ENCODE measurements around the gene FAM162A. TPM values are rescaled to one million over a fixed set of nuclear protein-coding genes. Genes with fewer than 3 reads are reported as not detected.
A peak's percentile ranks its signal among the peaks of the same experiment; 100 is the strongest.
"Not testable (repeated sequence)": the region's sequence is repeated elsewhere in the genome, so short reads cannot be mapped to it uniquely, and the experiment has no call there.

FAM162A gene
- total and polyA plus RNA-seq, 2 donors, result 24.2 to 85.1 TPM

DNA sequence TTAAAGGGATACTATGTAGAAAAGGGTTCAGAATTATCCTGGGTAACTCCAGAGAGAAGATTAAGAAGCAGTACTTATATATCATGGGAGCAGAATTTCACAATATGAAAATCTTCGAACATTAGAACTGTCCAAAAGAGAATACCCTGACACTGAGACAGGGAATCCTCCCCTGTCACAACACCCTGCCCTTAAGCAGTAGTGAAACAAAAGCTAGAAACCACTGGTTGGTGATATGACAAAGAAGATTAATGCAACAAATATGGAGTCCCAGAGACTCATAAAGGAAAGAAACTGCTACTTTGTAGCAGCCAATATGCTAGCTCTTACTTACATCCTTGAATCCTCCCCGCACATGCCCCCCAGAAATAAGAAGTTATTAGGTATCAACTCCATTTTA, 19.5 kb upstream of the FAM162A start:
- 74% methylated on average over 2 of the region's 2 CpGs for WGBS
- Histone ChIP-seq H3K27ac (ENCODE audit: low read depth) (no peak overlapping the region), H3K36me3 (ENCODE audit: insufficient read depth) (no peaks in the 10 kb centered on the region), H3K4me3 (ENCODE audit: low read depth, low read length) (no peak overlapping the region), H3K4me1 (ENCODE audit: insufficient read depth) (no peaks in the 10 kb centered on the region)
- no peak for DNase-seq (ENCODE audit: extremely low spot score)

DNA sequence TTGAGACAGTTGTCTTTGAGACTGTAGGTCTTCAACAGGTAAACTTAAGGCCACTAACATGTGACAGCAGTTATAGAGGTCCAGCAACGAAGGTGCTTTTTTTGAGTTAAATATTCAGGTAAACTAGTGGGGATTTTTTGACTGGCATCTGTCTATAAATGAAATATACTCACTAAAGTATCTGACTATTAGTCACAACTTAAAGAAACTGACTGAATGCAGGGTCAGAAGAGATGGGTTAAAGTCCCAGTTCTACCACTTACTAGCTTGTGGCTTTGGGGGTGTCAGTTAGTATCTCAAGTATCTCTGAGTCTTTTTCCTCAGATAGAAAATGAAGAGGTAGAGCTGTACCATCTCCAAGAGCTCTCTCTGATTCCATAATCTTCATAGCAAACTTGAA, 18.9 kb upstream of the FAM162A start:
- WGBS, result 81% methylated on average over 1 of the region's 1 CpG
- no peak for DNase-seq (ENCODE audit: extremely low spot score)
- Histone ChIP-seq H3K27ac (ENCODE audit: low read depth) (no peak overlapping the region), H3K4me1 (ENCODE audit: insufficient read depth) (no peaks in the 10 kb centered on the region), H3K4me3 (ENCODE audit: low read depth, low read length) (no peak overlapping the region), H3K36me3 (ENCODE audit: insufficient read depth) (no peaks in the 10 kb centered on the region)

DNA sequence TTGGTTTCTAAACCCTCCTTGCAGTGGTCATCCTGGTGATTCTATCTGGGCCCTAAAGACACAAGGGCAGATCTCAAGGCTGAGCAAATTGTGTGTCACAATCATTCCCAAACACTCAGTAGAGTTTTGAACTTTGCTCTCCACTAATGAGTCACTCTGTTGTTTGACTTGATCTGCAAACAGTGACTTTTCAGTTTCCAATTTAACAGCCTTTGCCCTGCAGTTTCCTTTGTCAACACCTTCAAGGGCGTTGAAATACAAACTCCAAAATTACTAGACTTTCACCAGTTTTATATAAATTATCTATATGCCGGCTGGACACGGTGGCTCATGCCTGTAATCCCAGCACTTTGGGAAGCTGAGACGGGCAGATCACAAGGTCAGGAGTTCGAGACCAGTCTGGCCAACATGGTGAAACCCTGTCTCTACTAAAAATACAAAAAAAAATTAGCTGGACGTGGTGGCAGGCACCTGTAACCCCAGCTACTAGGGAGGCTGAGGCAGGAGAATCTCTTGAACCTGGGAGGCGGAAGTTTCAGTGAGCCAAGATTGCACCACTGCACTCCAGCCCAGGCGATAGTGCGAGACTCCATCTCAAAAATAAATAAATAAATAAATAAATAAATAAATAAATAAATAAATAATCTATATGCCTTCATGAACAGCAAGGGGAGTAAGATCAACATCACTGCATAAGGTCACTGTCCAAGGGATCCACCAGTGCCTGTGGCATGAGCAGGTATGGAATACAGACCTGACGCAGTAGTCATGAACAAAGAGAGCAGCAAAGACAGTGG, 18.2 kb upstream of the FAM162A start:
- not testable (repeated sequence) for H3K4me1 ChIP-seq (ENCODE audit: insufficient read depth); H3K36me3 ChIP-seq (ENCODE audit: insufficient read depth); H3K27ac ChIP-seq (ENCODE audit: low read depth); H3K4me3 ChIP-seq (ENCODE audit: low read depth, low read length); DNase-seq (ENCODE audit: extremely low spot score)
- 91% methylated on average over 10 of the region's 10 CpGs for WGBS

DNA sequence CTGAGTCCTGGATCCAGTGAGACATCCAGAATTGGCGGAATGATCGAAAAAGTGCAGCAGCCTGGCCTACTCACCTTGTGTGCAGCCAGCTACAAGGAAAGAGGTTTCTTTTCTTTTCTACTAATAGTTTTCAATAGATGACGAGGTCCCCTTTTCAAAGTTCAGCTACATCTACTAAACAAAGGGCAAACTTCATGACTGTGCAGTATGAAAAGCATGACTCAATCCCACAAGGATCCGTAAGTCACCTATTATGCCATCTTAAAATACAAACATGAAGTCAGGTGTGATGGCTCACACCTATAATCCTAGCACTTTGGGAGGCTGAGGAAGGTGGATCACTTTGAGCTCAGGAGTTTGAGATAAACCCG, 17.6 kb upstream of the FAM162A start:
- Histone ChIP-seq H3K4me3 (ENCODE audit: low read depth, low read length) (no peak overlapping the region), H3K4me1 (ENCODE audit: insufficient read depth) (no peaks in the 10 kb centered on the region), H3K27ac (ENCODE audit: low read depth) (no peak overlapping the region), H3K36me3 (ENCODE audit: insufficient read depth) (no peaks in the 10 kb centered on the region)
- WGBS, result 94% methylated on average over 5 of the region's 5 CpGs
- DNase-seq (ENCODE audit: extremely low spot score), result no peak

DNA sequence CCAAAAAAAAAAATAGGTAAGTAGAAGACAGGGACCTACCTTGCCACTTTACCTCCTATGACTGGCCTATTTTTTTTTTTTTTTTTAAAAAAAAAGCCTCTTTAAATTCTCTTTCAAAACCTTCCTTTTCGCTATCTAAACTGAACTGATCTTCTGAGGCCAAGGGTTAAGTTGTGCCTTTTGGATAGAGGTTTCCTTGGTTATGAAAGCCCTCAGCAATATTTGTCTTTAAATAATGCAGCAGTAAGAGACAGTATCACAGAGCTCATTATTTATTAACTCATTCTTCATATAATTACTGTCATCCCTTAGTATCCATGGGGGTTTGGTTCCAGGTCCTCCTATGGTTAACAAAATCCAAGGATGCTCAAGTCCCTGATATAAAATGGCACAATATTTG, 9.9 kb upstream of the FAM162A start:
- H3K4me1 ChIP-seq (ENCODE audit: insufficient read depth), result no peaks in the 10 kb centered on the region
- DNase-seq (ENCODE audit: extremely low spot score), result no peak
- H3K27ac ChIP-seq (ENCODE audit: low read depth), result no peak overlapping the region
- no peaks in the 10 kb centered on the region for H3K36me3 ChIP-seq (ENCODE audit: insufficient read depth)
- no peak overlapping the region for H3K4me3 ChIP-seq (ENCODE audit: low read depth, low read length)
- WGBS, result 98% methylated on average over 1 of the region's 1 CpG

DNA sequence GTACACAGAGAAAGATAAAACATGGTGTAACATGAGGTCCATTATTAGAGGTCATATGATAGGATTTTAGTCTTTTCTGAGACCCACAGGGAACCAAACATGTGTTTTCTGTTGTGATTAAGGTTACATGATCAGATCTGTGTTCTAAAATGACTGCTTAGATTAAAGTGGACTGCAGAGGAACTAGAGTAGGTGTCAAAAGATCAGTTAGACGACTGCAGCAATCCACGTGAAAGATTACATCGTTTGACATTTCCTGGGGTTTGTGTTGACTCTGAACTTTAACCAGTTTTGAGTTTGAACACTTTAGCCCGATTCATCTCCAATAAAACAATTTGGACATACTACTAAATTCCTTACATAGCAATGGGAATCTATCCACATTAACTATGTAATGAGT, 6.0 kb upstream of the FAM162A start:
- Histone ChIP-seq H3K27ac (ENCODE audit: low read depth) (no peak overlapping the region), H3K36me3 (ENCODE audit: insufficient read depth) (no peaks in the 10 kb centered on the region), H3K4me1 (ENCODE audit: insufficient read depth) (no peaks in the 10 kb centered on the region), H3K4me3 (ENCODE audit: low read depth, low read length) (no peak overlapping the region)
- DNase-seq (ENCODE audit: extremely low spot score), result no peak
- 74% methylated on average over 4 of the region's 4 CpGs for WGBS

DNA sequence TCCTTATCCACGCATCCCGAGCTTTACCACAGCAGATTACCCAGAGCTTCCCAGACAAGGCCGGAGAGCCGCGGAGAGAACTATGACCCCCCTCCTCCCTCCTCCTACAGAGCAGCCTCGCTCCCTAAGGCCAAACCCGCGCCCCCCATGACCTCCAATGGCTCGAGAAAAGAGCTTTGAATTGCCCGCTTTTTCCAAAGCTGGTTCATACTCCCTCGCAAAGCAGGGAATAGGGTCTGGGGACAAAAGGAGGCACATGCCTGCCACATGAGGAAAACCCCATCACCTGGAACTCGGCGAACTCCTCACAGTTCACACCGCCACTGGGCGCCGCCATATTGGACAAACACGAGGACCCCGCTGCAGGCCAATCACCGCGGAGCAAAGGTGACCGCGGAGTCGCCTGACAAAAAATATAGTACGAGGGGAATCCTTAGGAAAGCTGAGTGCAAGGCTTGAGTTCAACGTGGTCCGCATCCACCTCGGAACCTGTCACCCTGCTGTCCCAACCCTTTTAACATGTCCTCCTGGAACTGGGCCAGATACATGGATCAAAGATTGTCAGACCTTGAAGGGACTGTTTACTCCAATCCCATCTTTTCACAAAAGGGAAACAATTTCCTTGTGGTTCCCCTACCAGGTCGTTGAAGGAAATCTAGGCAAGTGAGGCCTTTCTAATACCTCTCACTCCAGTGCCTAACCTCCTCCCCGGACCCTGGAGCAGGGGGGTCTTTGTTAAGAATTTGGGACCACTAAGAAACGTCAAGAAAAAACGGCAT, 905 bp upstream of the FAM162A start, which contains the start of gene MIX23:
Gene MIX23, minus strand, starts transcription at position 344 of the 779 bp plus-strand sequence. Its CDS starts 7 bp downstream, at position 337.
- peak within 1 kb of the TSS; percentile 68 for H3K4me3 ChIP-seq (ENCODE audit: low read depth, low read length)
- peaks cover 2% of the 10 kb centered on the region for H3K4me1 ChIP-seq (ENCODE audit: insufficient read depth)
- under 1% methylated on average over 31 of the region's 31 CpGs for WGBS
- H3K27ac ChIP-seq (ENCODE audit: low read depth), result peak within 1 kb of the TSS; percentile 83
- DNase-seq (ENCODE audit: extremely low spot score), result peak; percentile 69
- H3K36me3 ChIP-seq (ENCODE audit: insufficient read depth), result no peaks in the 10 kb centered on the region

DNA sequence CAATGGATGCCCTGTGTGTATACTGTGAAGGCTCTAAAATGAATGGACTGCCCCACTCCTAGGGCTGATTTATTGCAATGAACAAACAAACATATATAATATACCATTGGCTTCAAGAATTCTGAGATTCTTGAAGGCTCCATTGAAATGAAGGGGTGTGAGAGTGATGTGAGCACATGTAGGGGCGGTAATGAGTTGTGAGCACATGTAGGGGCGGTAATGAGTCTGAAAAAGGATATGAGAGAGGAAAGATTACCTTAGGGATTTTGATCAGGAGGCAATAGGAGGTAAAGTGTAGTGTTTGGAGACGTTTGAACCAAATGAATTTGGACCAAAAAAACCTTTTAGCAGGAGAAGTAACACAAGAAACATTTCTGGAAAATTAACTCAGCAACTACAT, 3.7 kb downstream of the FAM162A start:
- no peak for DNase-seq (ENCODE audit: extremely low spot score)
- H3K4me3 ChIP-seq (ENCODE audit: low read depth, low read length), result no peak overlapping the region
- no peak overlapping the region for H3K27ac ChIP-seq (ENCODE audit: low read depth)
- H3K36me3 ChIP-seq (ENCODE audit: insufficient read depth), result no peaks in the 10 kb centered on the region
- peaks cover 2% of the 10 kb centered on the region for H3K4me1 ChIP-seq (ENCODE audit: insufficient read depth)
- WGBS, result 82% methylated on average over 3 of the region's 3 CpGs

DNA sequence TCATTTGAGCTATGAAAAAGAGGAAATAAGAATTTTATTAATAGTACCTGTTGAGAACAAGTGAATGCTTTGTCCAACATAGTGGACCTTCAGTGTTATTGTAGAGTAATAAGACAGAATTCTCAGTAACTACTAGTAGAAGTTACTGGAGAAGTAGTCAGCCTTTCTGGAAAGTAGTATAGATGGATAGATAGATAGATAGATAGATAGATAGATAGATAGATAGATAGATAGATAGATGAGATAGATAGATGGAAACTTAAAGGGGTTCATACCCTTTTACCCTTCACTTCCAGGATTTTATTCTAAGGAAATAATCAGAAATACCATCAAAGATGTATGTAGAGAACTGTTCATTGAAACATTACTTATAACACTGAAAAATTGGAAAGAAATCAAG, 5.2 kb downstream of the FAM162A start:
- Histone ChIP-seq H3K4me1 (ENCODE audit: insufficient read depth) (peaks cover 2% of the 10 kb centered on the region), H3K36me3 (ENCODE audit: insufficient read depth) (no peaks in the 10 kb centered on the region), H3K27ac (ENCODE audit: low read depth) (no peak overlapping the region), H3K4me3 (ENCODE audit: low read depth, low read length) (no peak overlapping the region)
- DNase-seq (ENCODE audit: extremely low spot score), result no peak

DNA sequence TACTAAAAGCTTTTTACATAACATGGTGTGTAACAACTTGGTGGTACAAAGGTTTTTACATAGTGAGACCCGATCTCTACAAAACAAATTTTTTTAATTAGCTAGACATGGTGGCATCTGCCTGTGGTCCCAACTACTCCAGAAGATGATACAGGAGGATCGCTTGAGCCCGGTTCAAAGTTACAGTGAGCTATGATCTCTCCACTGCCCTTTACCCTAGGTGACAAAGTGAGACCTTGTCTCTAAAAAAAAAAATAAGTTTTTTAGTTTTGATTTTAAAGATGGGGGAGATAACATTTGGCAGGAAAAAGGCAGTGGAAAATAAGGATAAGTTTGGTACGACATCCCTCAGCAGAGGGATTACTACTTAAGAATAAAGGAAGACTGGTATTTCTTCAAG, 5.9 kb downstream of the FAM162A start:
- Histone ChIP-seq H3K36me3 (ENCODE audit: insufficient read depth) (no peaks in the 10 kb centered on the region), H3K4me1 (ENCODE audit: insufficient read depth) (peaks cover 2% of the 10 kb centered on the region), H3K27ac (ENCODE audit: low read depth) (no peak overlapping the region), H3K4me3 (ENCODE audit: low read depth, low read length) (no peak overlapping the region)
- DNase-seq (ENCODE audit: extremely low spot score), result no peak
- whole genome bisulfite sequencing, result 87% methylated on average over 4 of the region's 4 CpGs

DNA sequence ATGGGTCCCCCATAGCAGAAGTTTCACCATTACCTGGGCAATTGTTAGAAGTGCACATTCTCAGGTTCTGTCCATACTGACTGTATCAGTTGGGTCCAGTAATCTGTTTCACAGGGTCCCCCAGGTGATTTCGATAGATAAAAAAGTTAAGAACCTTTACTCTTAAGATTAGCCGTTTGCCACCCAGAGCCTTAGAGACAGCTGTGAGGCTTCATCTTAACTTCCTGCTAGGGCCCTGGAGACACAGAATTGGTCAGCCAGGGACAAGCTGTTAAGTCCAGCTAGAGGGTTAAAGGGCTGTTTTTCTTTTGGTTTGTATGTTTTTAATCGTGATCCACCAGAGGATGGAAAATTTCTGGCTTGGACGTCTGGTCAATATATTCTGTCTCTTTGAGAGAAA, 6.7 kb downstream of the FAM162A start:
- Histone ChIP-seq H3K4me3 (ENCODE audit: low read depth, low read length) (no peak overlapping the region), H3K36me3 (ENCODE audit: insufficient read depth) (peaks cover under 1% of the 10 kb centered on the region), H3K27ac (ENCODE audit: low read depth) (peak overlapping the region; percentile 47), H3K4me1 (ENCODE audit: insufficient read depth) (peaks cover 2% of the 10 kb centered on the region)
- DNase-seq (ENCODE audit: extremely low spot score), result no peak
- whole genome bisulfite sequencing, result 46% methylated on average over 4 of the region's 4 CpGs

DNA sequence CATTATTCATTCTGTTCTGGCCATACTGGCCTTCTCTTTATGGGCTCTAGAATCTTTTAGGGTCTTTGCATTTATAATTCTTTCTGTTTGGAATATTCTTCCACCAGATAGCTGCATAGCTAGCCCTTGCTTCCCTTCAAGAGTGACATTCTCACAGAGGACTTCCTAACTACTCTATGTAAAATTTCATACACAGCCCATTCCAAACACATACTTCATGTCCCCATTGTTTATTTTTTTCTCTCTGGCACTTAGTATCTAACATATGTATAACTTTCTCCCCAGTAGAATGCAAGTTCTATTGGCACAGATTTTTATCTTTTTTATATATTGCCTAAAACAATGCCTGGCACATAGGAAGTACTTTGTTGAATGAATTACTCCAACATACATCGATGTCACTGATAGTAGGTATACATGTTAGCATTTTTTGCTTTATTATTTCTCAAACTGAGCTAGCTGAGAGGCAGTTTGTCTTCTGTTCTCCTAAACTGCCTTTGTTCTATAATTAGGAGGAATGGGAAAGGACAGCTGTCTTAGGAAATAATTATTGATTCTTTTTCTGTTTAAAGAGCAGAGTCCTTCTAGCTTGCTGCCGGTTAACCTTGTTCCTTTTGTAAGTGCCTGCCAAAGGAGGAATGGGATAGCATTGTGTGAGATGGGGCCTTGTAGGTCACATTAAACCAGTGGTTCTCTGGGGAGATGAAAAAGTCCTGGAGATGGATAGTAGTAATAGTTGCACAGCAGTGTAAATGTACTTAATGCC, 7.9 kb downstream of the FAM162A start:
- peaks cover 2% of the 10 kb centered on the region for H3K36me3 ChIP-seq (ENCODE audit: insufficient read depth)
- WGBS, result 84% methylated on average over 2 of the region's 2 CpGs
- no peak for DNase-seq (ENCODE audit: extremely low spot score)
- no peak overlapping the region for H3K27ac ChIP-seq (ENCODE audit: low read depth)
- H3K4me1 ChIP-seq (ENCODE audit: insufficient read depth), result peaks cover 2% of the 10 kb centered on the region
- no peak overlapping the region for H3K4me3 ChIP-seq (ENCODE audit: low read depth, low read length)

DNA sequence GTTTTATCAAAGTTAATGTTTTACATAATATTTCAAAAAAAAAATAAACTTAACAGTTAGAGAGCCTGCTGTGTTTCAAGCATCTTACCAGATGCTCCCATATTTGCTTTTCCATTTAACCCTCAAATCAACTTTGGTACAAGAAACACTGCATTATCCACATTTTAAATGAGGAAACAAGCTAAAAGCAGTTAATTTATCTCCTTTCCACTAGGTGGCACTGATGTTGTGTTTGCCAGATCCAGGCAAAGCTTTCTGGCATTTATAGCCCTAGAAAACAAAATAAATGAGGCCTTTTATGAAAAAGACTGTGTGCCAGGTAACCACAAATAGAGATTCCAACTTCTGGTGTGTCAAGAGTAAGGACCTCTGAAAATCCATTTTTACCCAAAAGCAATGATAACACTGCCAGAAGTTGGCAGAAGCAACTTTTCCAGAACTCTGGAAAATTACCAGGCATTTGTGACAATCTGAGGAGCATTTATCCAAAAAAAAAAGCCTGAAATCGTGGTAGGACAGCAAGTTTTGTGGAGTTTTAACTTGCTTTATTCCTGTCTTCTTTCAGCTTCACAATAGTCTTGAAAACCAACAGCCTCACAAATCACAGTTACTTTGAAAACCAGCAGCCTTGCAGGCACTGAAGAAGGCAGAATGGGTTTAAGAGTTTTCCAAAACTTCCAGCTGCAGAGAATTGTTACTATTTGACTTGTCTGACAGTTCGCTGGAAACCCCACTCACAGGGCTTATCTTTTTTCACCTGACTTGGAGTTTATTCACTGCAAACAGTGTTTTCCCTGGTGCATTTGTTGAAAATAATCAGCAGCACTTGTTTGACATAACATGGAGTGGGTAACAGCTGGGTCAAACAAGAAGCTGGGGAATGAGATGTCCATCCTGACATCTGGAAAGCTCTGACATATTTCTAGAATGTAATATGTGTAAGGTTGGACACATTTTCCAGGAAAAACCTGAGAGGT, 9.2 kb downstream of the FAM162A start:
- H3K4me3 ChIP-seq (ENCODE audit: low read depth, low read length), result no peak overlapping the region
- WGBS, result 32% methylated on average over 2 of the region's 2 CpGs
- peak overlapping the region; percentile 5 for H3K27ac ChIP-seq (ENCODE audit: low read depth)
- peaks cover 2% of the 10 kb centered on the region for H3K36me3 ChIP-seq (ENCODE audit: insufficient read depth)
- no peaks in the 10 kb centered on the region for H3K4me1 ChIP-seq (ENCODE audit: insufficient read depth)
- peak; percentile 10 for DNase-seq (ENCODE audit: extremely low spot score)
